ENCODE data around the gene RPL18.

RPL18 gene

GRCh38 chr19:48614436-48615230 is 4.3 kb downstream of the RPL18 start, which contains the start of gene FAM83E:
Gene FAM83E (minus strand): TSS chr19:48615076. CDS start chr19:48613372, 1,704 bp downstream.
- no peak for DNase-seq (ENCODE audit: low read depth in 2 of 2)

- no peak for DNase-seq (ENCODE audit: low read depth in 2 of 2)
These were observed 5.0 kb downstream of the RPL18 start for GRCh38 chr19:48613852-48614435.

- DNase-seq (ENCODE audit: low read depth in 2 of 2): no peak
These were observed 5.7 kb downstream of the RPL18 start for GRCh38 chr19:48613024-48613851.

- DNase-seq (ENCODE audit: low read depth in 2 of 2): no peak
These were observed 7.1 kb downstream of the RPL18 start for GRCh38 chr19:48611872-48612271.

GRCh38 chr19:48609571-48610108 is 9.3 kb downstream of the RPL18 start:
- DNase-seq (ENCODE audit: low read depth in 2 of 2): no peak

GRCh38 chr19:48608798-48609263 is 10.1 kb downstream of the RPL18 start:
- no peak for DNase-seq (ENCODE audit: low read depth in 2 of 2)

GRCh38 chr19:48607359-48607755 is 11.6 kb downstream of the RPL18 start:
- DNase-seq (ENCODE audit: low read depth in 2 of 2): no peak

- DNase-seq (ENCODE audit: low read depth in 2 of 2): no peak
These were observed 12.3 kb downstream of the RPL18 start, which contains the start of gene SPACA4 for GRCh38 chr19:48606463-48607358. Gene SPACA4 (plus strand): TSS chr19:48606742. CDS start chr19:48606979, 237 bp downstream.

- DNase-seq (ENCODE audit: low read depth in 2 of 2): no peak
These were observed 15.1 kb downstream of the RPL18 start for GRCh38 chr19:48603850-48604249.

GRCh38 chr19:48603449-48603848 is 15.5 kb downstream of the RPL18 start:
- DNase-seq (ENCODE audit: low read depth in 2 of 2): no peak

GRCh38 chr19:48603001-48603400 is 16.0 kb downstream of the RPL18 start:
- no peak for DNase-seq (ENCODE audit: low read depth in 2 of 2)

- DNase-seq (ENCODE audit: low read depth in 2 of 2): no peak
These were observed 18.1 kb downstream of the RPL18 start for GRCh38 chr19:48600679-48601417.

- no peak for DNase-seq (ENCODE audit: low read depth in 2 of 2)
These were observed 19.8 kb downstream of the RPL18 start for GRCh38 chr19:48598996-48599700.

- DNase-seq (ENCODE audit: low read depth in 2 of 2): no peak
These were observed 22.1 kb downstream of the RPL18 start for GRCh38 chr19:48596679-48597465.

GRCh38 chr19:48596237-48596636 is 22.7 kb downstream of the RPL18 start:
- DNase-seq (ENCODE audit: low read depth in 2 of 2): no peak

GRCh38 chr19:48595833-48596232 is 23.1 kb downstream of the RPL18 start:
- no peak for DNase-seq (ENCODE audit: low read depth in 2 of 2)

GRCh38 chr19:48595171-48595570 is 23.8 kb downstream of the RPL18 start:
- DNase-seq (ENCODE audit: low read depth in 2 of 2): no peak

- DNase-seq (ENCODE audit: low read depth in 2 of 2): no peak
These were observed 28.0 kb downstream of the RPL18 start for GRCh38 chr19:48591021-48591420.

Data from stimulated activated CD8-positive, alpha-beta memory T cell treated with anti-CD3 and anti-CD28 coated beads, Interleukin-15, amount 100 ng/mL, for 48 hours (primary cell).